CD4-positive, alpha-beta T cell treated with Interleukin-1 beta for 1 hour (primary cell): ENCODE results near the gene SMARCD3.

Experiments used
- DNase-seq, 2 donors: peaks; one replicate each; pipeline ENCODE4 v3.0.0-alpha.2; 2020 to 2022

The SMARCD3 gene

DNA sequence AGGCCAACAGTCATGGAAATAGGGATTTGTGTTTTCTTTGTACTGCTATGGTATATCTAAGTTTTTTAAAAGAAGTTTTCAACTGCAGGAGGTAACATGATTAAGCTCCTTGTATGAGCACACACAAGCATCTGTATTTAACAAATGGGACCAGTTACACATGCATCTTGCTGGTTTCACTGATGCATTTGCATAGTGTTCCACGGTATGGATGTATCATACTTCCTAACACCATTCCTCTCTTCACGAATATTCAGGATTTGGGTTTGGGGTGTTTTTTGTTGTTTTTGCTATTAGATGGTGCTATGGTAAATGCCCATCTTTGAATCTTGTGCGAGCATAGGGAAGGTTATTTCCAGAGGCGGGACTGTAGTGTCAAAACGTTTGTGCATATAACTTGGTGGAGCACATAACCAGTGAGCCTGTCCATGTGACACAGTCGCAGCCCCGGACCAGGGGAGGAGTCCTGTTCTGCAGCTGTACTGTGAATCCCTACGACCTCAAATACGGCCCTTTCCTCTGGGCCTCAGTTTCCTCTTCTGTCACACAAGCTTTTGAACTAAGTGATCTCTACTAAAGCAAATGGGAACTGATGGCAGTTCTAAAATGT is 40.1 kb downstream of the SMARCD3 start:
- DNase-seq, result no peak

DNA sequence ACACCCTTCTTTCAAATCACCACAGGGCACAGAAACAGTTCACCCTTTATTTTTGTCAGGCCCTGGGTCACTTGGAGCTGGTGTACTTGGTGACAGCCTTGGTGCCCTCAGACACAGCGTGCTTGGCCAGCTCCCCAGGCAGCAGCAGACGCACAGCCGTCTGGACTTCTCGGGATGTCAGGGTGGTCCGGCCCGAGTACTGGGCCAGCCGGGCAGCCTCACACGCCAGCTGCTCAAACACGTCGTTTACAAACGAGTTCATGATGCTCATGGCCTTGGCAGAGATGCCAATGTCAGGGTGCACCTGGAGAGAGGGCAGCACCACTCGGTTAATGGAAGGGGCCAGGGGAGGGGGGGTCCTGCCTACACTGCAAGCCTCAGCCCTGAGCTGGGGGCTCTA is 40.7 kb downstream of the SMARCD3 start:
- DNase-seq, result no peak

DNA sequence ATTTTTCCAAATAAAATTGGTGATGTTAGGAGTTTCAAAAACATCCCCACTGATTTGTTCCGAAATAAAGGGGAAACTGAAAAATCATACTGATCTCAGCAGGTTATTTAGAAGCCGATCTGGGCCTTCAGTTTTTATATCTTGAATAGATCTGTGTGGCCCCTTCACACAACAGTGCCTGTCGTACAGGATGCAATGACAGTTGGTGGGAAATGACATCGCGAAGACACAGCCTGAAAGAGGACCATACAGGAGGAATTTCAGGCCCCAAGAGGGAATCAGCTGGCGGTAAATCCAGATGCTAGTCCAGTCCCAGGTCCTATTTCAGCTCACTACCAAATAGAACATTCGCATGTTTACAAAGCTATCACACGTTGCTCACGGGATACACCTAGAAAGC is 41.2 kb downstream of the SMARCD3 start:
- peak in 1 of 2 donors; percentile 17 for DNase-seq

DNA sequence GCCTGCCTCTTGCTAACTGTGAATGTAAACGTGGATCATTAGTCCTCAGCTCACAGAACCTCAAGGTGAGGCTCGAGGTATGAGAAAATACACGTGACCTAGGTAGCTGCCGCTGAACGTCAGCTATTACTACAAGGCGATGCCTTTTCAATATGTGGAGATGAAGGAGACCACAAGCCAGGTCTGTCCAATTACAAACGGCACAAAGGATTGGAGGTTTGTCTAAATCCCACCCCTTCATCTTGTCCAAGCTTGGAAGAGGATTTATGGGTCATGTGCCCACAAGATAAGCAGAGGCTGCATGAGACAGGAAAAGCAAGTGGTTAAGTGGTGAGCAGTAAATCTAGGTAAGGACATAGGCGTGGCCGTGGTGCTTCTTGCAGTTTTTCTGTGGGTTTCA is 41.6 kb downstream of the SMARCD3 start:
- peak; percentile 22 to 67 for DNase-seq

DNA sequence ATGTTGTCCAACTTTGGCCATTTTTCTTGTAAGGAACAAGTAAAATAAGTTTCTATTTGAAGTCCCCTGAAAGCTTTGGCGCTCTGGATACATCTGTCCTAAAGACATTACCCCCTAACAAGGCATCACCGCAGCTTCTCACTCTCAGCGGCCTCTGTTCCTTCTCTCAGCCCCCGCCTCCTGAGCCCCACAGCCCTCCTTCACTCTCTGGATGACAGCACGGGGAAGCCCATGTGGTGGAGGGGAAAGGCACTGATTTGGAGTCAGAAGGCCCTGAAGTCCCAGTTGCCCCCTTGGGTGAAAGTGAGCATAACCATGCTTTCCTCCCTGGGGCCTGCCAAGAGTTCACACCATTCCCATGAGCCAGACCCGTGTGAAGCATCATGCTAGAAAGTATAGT is 42.8 kb downstream of the SMARCD3 start:
- DNase-seq, result no peak

DNA sequence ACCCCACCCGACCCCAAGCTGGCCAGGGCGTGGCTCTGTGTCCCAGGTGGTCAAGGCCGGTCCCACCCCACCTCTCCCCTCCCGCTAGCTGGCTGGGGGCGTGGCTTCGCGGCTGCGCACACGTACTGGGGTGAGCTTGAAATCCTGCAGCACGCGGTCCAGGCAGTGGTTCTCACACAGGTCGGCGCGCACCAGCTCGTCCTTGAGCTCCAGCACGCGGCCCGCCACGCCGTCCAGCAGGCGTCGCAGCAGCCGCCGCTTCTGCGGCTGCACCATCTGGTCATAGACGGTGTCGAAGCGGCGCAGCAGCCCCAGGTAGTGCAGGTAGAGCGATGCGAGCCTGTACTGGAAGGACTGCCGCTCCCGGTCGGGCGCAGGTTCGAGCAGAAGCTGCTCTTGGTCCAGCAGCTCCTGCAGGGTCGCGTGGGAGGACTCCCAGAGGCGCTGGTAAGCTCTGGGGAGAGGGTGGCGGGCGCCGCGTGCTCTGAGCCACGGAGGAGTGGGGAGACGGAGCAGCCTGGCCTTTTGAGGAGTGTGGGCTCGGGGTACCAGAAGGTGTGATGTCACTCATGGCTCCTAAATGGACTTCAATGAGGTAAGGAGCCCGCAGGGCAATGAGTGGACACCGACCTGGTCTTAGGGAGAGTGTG is 44.0 kb downstream of the SMARCD3 start:
- peak in 1 of 2 donors; percentile 10 for DNase-seq

DNA sequence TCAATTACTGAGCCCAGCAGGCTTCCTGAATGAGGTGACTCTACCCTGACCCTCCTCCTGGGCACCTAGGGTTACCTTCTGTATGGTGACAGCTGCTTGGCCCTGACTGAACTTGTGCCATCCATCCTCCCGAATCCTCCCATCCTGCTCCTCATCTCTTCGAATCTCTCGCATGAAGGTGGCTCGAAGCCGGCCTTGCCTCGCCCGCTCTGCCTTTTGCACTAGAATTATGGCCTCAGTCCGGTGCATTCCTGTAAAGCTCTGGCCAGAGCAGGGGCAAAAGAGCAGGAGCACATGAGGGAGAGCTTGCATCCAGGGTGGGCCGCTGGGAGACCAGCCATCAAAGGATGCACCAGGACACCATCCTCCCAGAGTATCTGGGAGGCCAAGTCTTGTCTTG is 45.7 kb downstream of the SMARCD3 start:
- no peak for DNase-seq

DNA sequence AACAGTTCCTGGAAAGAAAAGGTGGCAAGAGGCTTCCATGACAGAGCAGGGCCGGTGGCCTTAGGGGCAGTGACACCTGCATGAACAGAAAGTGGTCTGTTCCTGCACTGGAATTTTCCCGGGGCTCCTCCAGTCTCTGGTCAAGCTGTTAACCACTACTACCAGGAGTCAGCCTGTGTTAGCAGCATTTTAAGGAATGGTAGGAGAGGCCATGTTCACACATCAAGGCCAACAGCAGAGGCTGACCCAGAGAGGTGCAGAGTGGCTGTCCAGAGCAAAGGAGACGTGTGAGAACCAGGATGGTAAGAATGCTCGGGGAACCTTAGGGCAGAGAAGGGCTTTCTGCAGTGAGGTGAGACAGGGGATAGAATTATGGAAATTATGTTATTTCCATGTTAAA is 46.7 kb downstream of the SMARCD3 start:
- DNase-seq, result no peak

DNA sequence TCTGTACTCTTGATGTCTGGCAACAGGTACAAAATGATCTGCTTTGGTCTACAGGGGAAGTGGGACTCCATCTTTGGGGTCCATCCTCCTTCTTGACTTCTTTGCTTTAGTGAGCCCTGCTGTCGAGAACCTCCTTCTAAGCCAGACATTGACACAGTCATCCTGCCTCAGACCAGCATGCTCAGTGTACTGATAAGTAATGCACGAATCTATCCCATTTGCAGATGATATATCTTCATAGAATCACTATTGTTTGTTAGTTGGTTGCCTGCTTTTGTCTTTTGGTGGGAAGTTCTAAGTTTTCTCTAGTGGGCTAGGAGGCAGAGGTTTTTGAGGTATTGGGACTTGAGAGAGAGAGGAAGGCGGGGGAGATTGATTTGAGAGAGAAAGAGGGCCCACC is 47.1 kb downstream of the SMARCD3 start:
- DNase-seq, result no peak

DNA sequence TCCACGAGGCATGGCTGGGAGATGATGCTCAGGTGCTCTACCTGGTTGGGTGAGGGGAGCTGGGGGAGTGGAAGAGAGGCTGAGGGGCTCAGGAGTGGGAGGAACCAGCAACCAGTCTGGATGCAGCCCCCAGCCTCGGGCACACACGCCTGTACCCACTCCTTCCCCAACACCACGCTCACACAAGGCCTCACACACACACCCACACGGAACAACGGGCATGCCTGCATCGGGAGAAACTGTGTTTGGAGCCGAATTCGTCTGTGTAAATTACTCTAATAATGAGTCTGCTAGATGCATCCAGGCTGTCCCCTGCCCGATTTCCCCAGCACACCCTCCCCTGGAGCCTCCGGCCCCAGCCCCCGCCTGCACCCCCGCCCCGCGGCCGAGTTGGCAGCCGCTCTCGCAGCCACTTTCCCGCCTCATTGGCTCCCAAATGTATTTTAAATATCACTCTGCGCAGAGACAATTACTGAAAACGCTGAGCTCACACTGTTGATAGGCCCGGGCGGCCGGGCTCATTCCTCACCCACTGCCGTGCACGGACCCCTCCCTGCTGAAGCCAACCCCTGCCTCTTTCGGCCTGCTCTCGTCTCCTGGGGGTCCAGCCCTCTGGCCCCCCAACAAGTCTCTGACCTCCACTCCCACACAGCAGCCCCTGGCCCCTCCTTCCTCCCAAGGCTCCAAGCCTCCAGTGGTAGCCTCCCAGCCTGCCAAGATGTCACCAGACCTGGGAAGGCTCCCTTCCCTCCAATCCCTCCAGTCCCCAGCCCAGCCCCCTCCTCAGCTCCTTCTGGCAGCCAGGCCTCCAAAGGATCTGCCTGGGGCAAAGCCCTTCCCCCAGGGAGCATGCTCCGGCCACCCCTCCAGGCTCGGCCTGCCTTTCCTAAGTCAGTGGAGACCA is 49.3 kb downstream of the SMARCD3 start:
- no peak for DNase-seq

DNA sequence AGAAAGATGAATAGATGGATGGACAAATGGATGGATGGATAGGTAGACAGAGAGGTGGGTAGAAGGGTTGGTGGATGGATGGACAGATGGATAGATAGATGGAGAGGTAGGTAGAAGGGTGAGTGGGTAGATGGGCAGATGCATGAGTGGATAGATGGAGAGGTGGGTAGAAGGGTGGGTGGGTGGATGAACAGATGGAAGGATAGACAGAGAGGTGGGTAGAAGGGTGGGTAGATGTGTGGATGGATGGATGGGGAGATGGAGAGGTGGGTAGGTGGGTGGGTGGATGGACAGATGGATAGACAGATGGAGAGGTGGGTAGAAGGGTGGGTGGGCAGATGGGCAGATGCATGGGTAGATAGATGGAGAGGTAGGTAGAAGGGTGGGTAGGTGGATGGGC is 50.6 kb downstream of the SMARCD3 start:
- no peak for DNase-seq

DNA sequence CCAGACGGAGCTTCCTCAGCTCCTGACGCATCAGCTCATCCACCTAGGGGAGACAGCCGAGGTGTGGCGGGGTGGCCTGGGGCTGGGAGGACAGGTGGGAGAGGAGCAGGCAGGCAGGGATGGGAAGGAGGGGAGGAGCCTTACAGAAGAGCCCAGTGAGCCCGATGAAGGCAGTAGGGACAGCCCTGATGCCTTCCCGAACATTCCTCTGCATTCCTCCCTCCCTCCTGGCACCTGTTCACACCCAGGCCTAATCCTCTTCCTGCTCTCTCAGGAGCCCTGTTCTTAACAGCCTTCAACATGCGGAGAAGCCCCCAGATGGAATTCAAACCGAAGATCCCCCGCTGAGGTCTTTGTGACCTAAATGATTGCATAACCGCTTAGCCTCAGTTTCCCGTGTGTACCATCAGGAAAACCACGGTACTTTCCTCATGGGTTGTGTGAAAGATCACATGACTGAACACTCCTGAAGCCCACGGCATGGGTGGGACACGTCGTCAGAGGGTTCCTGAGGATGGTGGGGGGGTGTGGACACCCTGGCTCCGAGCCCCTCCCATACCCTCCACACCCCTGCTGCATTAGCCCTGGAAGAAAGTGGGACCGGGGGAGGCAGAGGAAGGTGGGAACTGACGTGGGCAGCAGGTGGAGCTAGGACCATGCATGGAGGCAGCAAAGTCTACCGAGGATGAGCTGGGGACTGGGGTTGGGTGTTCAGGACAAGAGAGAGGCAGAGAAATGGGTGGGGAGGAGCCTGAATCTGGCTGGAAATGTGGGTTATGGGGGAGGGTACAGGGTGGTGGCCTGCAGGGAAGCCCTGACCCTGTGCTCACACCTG is 52.7 kb downstream of the SMARCD3 start:
- peak in 1 of 2 donors; percentile 10 for DNase-seq

DNA sequence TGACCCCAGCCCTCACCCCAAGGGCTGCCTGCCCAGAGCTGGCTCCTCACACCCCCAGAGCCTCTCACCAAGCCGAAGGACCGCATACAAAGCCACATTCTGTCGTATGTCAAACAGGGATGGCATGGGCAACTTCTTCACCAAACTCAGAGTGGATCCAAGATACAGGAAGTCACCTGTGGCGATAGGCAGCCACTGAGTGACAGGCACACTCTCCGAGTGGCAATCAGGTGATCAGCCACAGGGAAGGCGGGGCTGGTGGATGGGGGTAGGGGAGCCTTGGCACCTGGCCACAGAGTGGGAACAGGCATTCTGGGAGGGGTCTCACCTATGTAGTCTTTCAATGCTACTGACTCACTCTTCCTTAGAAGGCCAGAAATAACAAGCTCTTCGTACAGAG is 54.3 kb downstream of the SMARCD3 start:
- DNase-seq, result no peak

DNA sequence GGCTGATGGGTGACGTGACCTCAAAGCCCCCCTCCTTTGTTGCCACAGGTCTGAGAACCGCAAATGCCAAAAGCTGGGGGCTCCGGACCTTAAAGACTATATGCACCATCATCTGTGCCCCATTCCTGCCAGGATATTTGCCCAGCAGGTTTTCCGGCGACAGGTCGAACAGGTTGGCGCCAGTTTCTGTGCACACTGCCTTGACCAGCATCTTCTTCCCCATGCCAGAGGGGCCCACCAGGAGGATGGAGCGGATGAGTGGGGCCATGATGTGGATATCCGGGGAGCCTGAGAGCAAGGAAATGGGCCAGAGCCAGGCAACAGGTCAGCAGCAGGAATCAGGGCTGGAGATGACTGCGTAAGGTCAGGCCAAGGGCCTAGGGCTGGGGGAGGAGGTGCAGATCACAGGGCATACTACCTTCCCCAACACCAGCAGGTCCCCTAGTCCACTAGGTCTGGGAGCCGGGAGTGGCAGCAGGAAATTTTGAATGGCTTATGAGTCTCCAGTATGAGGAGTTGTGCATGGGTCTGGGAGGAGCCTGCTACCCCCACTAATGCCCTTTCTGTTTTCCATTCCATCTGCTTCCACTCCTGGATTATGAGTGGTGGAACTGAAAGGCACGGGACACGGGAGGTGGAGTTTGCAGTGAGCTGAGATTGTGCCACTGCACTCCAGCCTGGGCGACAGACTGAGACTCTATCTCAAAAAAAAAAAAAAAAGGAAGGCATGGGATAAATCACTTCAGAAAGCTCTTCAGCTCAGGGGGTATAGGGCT is 55.1 kb downstream of the SMARCD3 start:
- DNase-seq, result no peak

DNA sequence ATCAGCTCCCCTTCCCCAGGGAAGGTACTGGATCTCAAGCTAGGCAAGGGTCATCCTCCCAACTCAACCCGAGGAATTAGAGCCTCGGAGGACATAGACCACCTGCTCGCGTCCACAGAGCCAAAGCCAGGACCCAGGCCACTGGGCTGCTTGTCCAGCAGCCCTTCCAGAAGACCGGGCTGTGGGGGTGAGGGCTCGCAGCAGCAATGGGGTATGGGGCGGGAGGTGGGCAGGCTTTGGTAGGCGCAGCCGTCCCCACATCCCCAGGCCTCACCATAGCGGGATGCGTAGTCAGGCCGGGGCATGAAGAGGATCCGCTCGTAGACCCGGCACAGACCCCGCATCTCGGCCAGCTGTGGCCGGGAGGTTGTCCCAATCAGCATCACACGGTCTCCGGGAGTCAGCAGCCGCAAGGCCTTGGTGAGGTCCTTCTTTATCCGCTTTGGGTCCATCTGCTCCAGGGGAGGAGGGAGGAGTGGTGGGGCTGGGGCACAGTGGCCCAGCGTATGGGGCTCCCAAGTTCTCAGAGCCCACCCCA is 56.4 kb downstream of the SMARCD3 start:
- no peak for DNase-seq

DNA sequence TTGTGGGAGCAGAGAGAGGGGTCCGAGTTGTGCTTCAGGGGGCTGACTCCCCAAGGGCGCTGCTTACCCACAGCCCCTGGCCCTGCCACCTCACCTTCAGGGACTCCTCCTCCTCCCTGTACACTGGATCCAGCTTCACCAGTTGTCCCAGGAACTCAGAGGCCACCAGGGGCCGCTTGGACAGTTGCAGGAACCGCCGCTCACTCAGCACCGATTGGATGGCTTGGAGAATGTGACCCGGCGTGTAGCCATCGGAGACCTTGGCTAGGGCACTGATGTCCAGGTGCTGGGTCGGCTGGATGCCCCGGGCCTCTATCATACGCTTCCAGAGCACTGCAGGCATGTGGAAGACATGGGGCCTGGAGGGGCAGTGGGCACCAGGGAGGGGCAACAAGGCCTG is 57.0 kb downstream of the SMARCD3 start:
- DNase-seq, result no peak

DNA sequence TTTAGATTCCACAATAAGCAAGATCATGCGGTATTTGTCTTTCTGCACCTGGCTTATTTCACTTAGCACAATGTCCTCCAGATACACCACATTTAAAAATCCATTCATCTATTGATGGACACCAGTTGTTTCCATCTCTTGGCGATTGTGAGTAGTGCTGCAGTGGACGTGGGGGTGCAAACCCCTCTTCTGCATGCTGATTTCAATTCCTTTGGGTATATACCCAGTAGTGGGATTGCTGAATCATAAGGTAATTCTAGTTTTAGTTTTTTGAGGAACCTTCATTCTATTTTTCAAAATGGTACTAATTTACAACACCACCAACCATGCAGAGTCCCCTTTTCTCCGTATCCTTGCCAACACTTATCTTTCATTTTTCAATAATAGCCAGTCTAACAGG is 59.5 kb downstream of the SMARCD3 start:
- no peak for DNase-seq
